Measurements from ENCODE around the gene TOMM40. TPM values are rescaled to one million over a fixed set of nuclear protein-coding genes. Genes with fewer than 3 reads are reported as not detected.
"Not testable (repeated sequence)": the region's sequence is repeated elsewhere in the genome, so short reads cannot be mapped to it uniquely, and the experiment has no call there.

TOMM40 gene
- total and polyA plus RNA-seq, 4 donors: 27.0 to 34.4 (median 30.6) TPM

DNA sequence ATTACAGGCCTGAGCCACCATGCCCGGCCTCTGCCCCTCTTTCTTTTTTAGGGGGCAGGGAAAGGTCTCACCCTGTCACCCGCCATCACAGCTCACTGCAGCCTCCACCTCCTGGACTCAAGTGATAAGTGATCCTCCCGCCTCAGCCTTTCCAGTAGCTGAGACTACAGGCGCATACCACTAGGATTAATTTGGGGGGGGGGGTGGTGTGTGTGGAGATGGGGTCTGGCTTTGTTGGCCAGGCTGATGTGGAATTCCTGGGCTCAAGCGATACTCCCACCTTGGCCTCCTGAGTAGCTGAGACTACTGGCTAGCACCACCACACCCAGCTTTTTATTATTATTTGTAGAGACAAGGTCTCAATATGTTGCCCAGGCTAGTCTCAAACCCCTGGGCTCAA is 18.7 kb downstream of the TOMM40 start:
- Histone ChIP-seq H3K4me1 (ENCODE audit: control insufficient read depth in 4 of 4, insufficient read depth in 4 of 4, low read length in 3 of 4) (peaks cover 4 to 67% (median 37%) of the 10 kb centered on the region in 4 donors), H3K27ac (ENCODE audit: low read depth in 1 of 2, low read length in 2 of 2) (peak overlapping the region; percentile 2 to 45), H3K9me3 (ENCODE audit: control insufficient read depth in 4 of 4, low read length in 3 of 4) (no peaks in the 10 kb centered on the region), H3K36me3 (ENCODE audit: control insufficient read depth in 4 of 4, insufficient read depth in 3 of 4, low read depth in 1 of 4, low read length in 3 of 4) (no peaks in the 10 kb centered on the region), H3K27me3 (ENCODE audit: control insufficient read depth in 4 of 4, insufficient read depth in 4 of 4, low read length in 3 of 4) (no peaks in the 10 kb centered on the region), H3K4me3 (ENCODE audit: low read depth in 1 of 3, low read length in 3 of 3) (no peak overlapping the region), H3K9ac (ENCODE audit: low read depth in 1 of 2, low read length in 2 of 2) (no peak overlapping the region)
- 77% methylated on average over 5 of the region's 5 CpGs for WGBS
- no peak for DNase-seq (ENCODE audit: low spot score)
- TF ChIP-seq, protein P1, sequence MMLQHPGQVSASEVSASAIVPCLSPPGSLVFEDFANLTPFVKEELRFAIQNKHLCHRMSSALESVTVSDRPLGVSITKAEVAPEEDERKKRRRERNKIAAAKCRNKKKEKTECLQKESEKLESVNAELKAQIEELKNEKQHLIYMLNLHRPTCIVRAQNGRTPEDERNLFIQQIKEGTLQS (IDR thresholded peaks at IDR 0.05): no peak
- no peak for TF ChIP-seq GABPA (IDR thresholded peaks at IDR 0.05 in 1 of 2, conservative IDR thresholded peaks at IDR 0.05 in 1 of 2)

GRCh38 chr19:44911896-44912295 is 20.8 kb downstream of the TOMM40 start:
- 93% methylated on average over 6 of the region's 6 CpGs for WGBS
- H3K4me1 ChIP-seq (ENCODE audit: control insufficient read depth in 4 of 4, insufficient read depth in 4 of 4, low read length in 3 of 4): peaks cover 3 to 59% (median 39%) of the 10 kb centered on the region in 4 donors
- DNase-seq (ENCODE audit: low spot score); H3K9me3 ChIP-seq (ENCODE audit: control insufficient read depth in 4 of 4, low read length in 3 of 4); H3K36me3 ChIP-seq (ENCODE audit: control insufficient read depth in 4 of 4, insufficient read depth in 3 of 4, low read depth in 1 of 4, low read length in 3 of 4); H3K9ac ChIP-seq (ENCODE audit: low read depth in 1 of 2, low read length in 2 of 2); H3K4me3 ChIP-seq (ENCODE audit: low read depth in 1 of 3, low read length in 3 of 3); H3K27me3 ChIP-seq (ENCODE audit: control insufficient read depth in 4 of 4, insufficient read depth in 4 of 4, low read length in 3 of 4): not testable (repeated sequence)
- H3K27ac ChIP-seq (ENCODE audit: low read depth in 1 of 2, low read length in 2 of 2): peak overlapping the region; percentile 90 to 93

DNA sequence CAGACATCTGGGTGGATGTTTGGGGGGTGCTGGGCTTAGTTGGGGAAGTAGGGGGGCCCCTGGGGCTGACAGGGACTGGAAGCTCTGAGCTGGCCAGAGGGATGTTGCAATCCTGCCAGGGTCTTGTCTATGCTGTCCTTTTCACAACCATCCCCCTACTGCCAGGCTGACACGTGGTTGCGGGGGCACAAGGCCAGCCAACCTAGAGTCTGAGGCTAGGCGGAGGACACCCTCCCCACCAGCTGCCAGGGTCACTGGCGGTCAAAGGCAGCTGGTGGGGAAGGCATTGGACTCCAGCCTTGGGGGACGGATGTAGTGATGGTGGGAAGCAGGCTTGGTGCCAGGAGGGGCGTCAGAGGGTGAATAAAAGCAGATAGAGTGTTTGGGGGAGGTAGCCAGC is 21.8 kb downstream of the TOMM40 start:
- Histone ChIP-seq H3K27me3 (ENCODE audit: control insufficient read depth in 4 of 4, insufficient read depth in 4 of 4, low read length in 3 of 4) (no peaks in the 10 kb centered on the region), H3K4me1 (ENCODE audit: control insufficient read depth in 4 of 4, insufficient read depth in 4 of 4, low read length in 3 of 4) (peaks cover 3 to 58% (median 37%) of the 10 kb centered on the region in 4 donors), H3K4me3 (ENCODE audit: low read depth in 1 of 3, low read length in 3 of 3) (peak overlapping the region in 1 of 3 donors; percentile 4), H3K27ac (ENCODE audit: low read depth in 1 of 2, low read length in 2 of 2) (peak overlapping the region; percentile 90 to 93), H3K36me3 (ENCODE audit: control insufficient read depth in 4 of 4, insufficient read depth in 3 of 4, low read depth in 1 of 4, low read length in 3 of 4) (no peaks in the 10 kb centered on the region), H3K9ac (ENCODE audit: low read depth in 1 of 2, low read length in 2 of 2) (no peak overlapping the region), H3K9me3 (ENCODE audit: control insufficient read depth in 4 of 4, low read length in 3 of 4) (no peaks in the 10 kb centered on the region)
- TF ChIP-seq GABPA (IDR thresholded peaks at IDR 0.05 in 1 of 2, conservative IDR thresholded peaks at IDR 0.05 in 1 of 2): no peak
- TF ChIP-seq ZBTB33 (IDR thresholded peaks at IDR 0.05): peak; percentile 28
- TF ChIP-seq, protein P1 (IDR thresholded peaks at IDR 0.05): no peak
- peak; percentile 79 for TF ChIP-seq SP1 (IDR thresholded peaks at IDR 0.05)
- TF ChIP-seq REST (IDR thresholded peaks at IDR 0.05): peak; percentile 55
- peak; percentile 95 to 96 for TF ChIP-seq RXRA (IDR thresholded peaks at IDR 0.05)
- peak; percentile 66 for TF ChIP-seq MAX (IDR thresholded peaks at IDR 0.05)
- TF ChIP-seq HNF4A (conservative IDR thresholded peaks at IDR 0.05): peak; percentile 63 to 76
- no peak for TF ChIP-seq YY1 (IDR thresholded peaks at IDR 0.05)
- TF ChIP-seq NR2F2 (IDR thresholded peaks at IDR 0.05): no peak
- TF ChIP-seq RAD21 (IDR thresholded peaks at IDR 0.05): peak; percentile 28 to 51
- TF ChIP-seq EGR1 (IDR thresholded peaks at IDR 0.05; ENCODE audit: low read depth in 2 of 2): peak in 1 of 2 donors; percentile 71
- no peak for TF ChIP-seq FOXA1 (IDR thresholded peaks at IDR 0.05)
- peak in 1 of 2 donors; percentile 55 for TF ChIP-seq JUND (IDR thresholded peaks at IDR 0.05)
- TF ChIP-seq TAF1 (conservative IDR thresholded peaks at IDR 0.05): no peak
- 26% methylated on average over 6 of the region's 6 CpGs for WGBS
- peak; percentile 63 for DNase-seq (ENCODE audit: low spot score)

- Histone ChIP-seq H3K9ac (ENCODE audit: low read depth in 1 of 2, low read length in 2 of 2) (peak overlapping the region; percentile 62 to 68), H3K4me3 (ENCODE audit: low read depth in 1 of 3, low read length in 3 of 3) (peak overlapping the region; percentile 8 to 54 (median 40)), H3K27ac (ENCODE audit: low read depth in 1 of 2, low read length in 2 of 2) (peak overlapping the region; percentile 90 to 93), H3K4me1 (ENCODE audit: control insufficient read depth in 4 of 4, insufficient read depth in 4 of 4, low read length in 3 of 4) (peaks cover 3 to 49% (median 31%) of the 10 kb centered on the region in 4 donors)
- H3K9me3 ChIP-seq (ENCODE audit: control insufficient read depth in 4 of 4, low read length in 3 of 4); H3K27me3 ChIP-seq (ENCODE audit: control insufficient read depth in 4 of 4, insufficient read depth in 4 of 4, low read length in 3 of 4); H3K36me3 ChIP-seq (ENCODE audit: control insufficient read depth in 4 of 4, insufficient read depth in 3 of 4, low read depth in 1 of 4, low read length in 3 of 4); DNase-seq (ENCODE audit: low spot score): not testable (repeated sequence)
- WGBS: 25% methylated on average over 23 of the region's 23 CpGs
These were observed 22.7 kb downstream of the TOMM40 start for GRCh38 chr19:44913512-44914432.
